Activated naive CD8-positive, alpha-beta T cell treated with anti-CD3 and anti-CD28 coated beads, Interleukin-2, amount 50 U/mL, for 24 hours (primary cell): ENCODE results near the gene E2F4.

Experiments
- ATAC-seq: fragments of 150-1000 bp; cut with Tn5 transposase; one replicate; pipeline ENCODE4 v1.10.0; 2021
- DNase-seq: peaks from one replicate; pipeline ENCODE4 v3.0.0; 2021
- H3K27ac Mint-ChIP-seq: one replicate; pipeline ENCODE4 v1.8.0; 2021; ENCODE audit warnings: mild to moderate bottlenecking, mixed read lengths
- H3K27me3 Mint-ChIP-seq: one replicate; pipeline ENCODE4 v1.8.0; 2021; ENCODE audit warnings: mixed read lengths
- H3K36me3 Mint-ChIP-seq: one replicate; pipeline ENCODE4 v1.8.0; 2021; ENCODE audit warnings: low read depth, mixed read lengths
- H3K4me1 Mint-ChIP-seq: one replicate; pipeline ENCODE4 v1.8.0; 2021; ENCODE audit warnings: mixed read lengths
- H3K4me3 Mint-ChIP-seq: one replicate; pipeline ENCODE4 v1.8.0; 2021; ENCODE audit warnings: mild to moderate bottlenecking, moderate library complexity, mixed read lengths
- H3K9me3 Mint-ChIP-seq: one replicate; pipeline ENCODE4 v1.8.0; 2021; ENCODE audit warnings: mixed read lengths

E2F4 gene

GRCh38 chr16:67191995-67192681, at the start of gene E2F4:
Gene E2F4 (plus strand): TSS chr16:67192155. CDS start chr16:67192228, 73 bp downstream.
- Mint-ChIP-seq H3K36me3 (peaks cover 41% of the 10 kb centered on the region), H3K4me1 (peaks cover 38% of the 10 kb centered on the region), H3K27ac (peak within 1 kb of the TSS; percentile 83), H3K9me3 (no peaks in the 10 kb centered on the region), H3K4me3 (peak within 1 kb of the TSS; percentile 90), H3K27me3 (no peaks in the 10 kb centered on the region)
- ATAC-seq (peak; percentile 98), DNase-seq (peak; percentile 90)

- no peak for DNase-seq
- H3K4me3 Mint-ChIP-seq: no peak overlapping the region
- no peaks in the 10 kb centered on the region for H3K4me1 Mint-ChIP-seq
- H3K27ac Mint-ChIP-seq: no peak overlapping the region
- ATAC-seq: no peak
- peaks cover 59% of the 10 kb centered on the region for H3K36me3 Mint-ChIP-seq
- H3K9me3 Mint-ChIP-seq: no peaks in the 10 kb centered on the region
- H3K27me3 Mint-ChIP-seq: no peaks in the 10 kb centered on the region
Observed at GRCh38 chr16:67142342-67142741, 49.6 kb upstream of the E2F4 start.

GRCh38 chr16:67144943-67145342, 47.0 kb upstream of the E2F4 start:
- ATAC-seq (no peak), DNase-seq (no peak)
- no peak overlapping the region for H3K4me3 Mint-ChIP-seq
- no peak overlapping the region for H3K27ac Mint-ChIP-seq
- H3K9me3 Mint-ChIP-seq: no peaks in the 10 kb centered on the region
- H3K4me1 Mint-ChIP-seq: peaks cover 5% of the 10 kb centered on the region
- H3K27me3 Mint-ChIP-seq: peaks cover 1% of the 10 kb centered on the region
- H3K36me3 Mint-ChIP-seq: peaks cover 54% of the 10 kb centered on the region

- ATAC-seq: no peak
- Mint-ChIP-seq H3K4me3 (no peak overlapping the region), H3K4me1 (peaks cover 5% of the 10 kb centered on the region), H3K27me3 (peaks cover 1% of the 10 kb centered on the region), H3K36me3 (peaks cover 45% of the 10 kb centered on the region), H3K27ac (no peak overlapping the region), H3K9me3 (no peaks in the 10 kb centered on the region)
- DNase-seq: no peak
Observed at GRCh38 chr16:67145746-67146145, 46.2 kb upstream of the E2F4 start.

- ATAC-seq: no peak
Observed at GRCh38 chr16:67146523-67147357, 45.2 kb upstream of the E2F4 start.

GRCh38 chr16:67147437-67148140, 44.4 kb upstream of the E2F4 start:
- H3K4me1 Mint-ChIP-seq: peaks cover 9% of the 10 kb centered on the region
- no peaks in the 10 kb centered on the region for H3K9me3 Mint-ChIP-seq
- no peak overlapping the region for H3K4me3 Mint-ChIP-seq
- no peak overlapping the region for H3K27ac Mint-ChIP-seq
- H3K36me3 Mint-ChIP-seq: peaks cover 32% of the 10 kb centered on the region
- DNase-seq (no peak), ATAC-seq (no peak)
- H3K27me3 Mint-ChIP-seq: peaks cover 12% of the 10 kb centered on the region

More at GRCh38 chr16:67146523-67147357, 45.2 kb upstream of the E2F4 start:
- Mint-ChIP-seq H3K4me3 (no peak overlapping the region), H3K4me1 (peaks cover 9% of the 10 kb centered on the region), H3K27ac (no peak overlapping the region), H3K36me3 (peaks cover 39% of the 10 kb centered on the region), H3K27me3 (peaks cover 9% of the 10 kb centered on the region), H3K9me3 (no peaks in the 10 kb centered on the region)
- no peak for DNase-seq

- H3K4me1 Mint-ChIP-seq: peaks cover 9% of the 10 kb centered on the region
- H3K4me3 Mint-ChIP-seq: no peak overlapping the region
- no peak overlapping the region for H3K27ac Mint-ChIP-seq
- ATAC-seq (no peak), DNase-seq (no peak)
- peaks cover 28% of the 10 kb centered on the region for H3K36me3 Mint-ChIP-seq
- no peaks in the 10 kb centered on the region for H3K9me3 Mint-ChIP-seq
- peaks cover 18% of the 10 kb centered on the region for H3K27me3 Mint-ChIP-seq
Observed at GRCh38 chr16:67148221-67148620, 43.7 kb upstream of the E2F4 start.

GRCh38 chr16:67148656-67149275, 43.2 kb upstream of the E2F4 start:
- Mint-ChIP-seq H3K36me3 (peaks cover 24% of the 10 kb centered on the region), H3K4me1 (peaks cover 11% of the 10 kb centered on the region), H3K27me3 (peaks cover 18% of the 10 kb centered on the region), H3K27ac (no peak overlapping the region), H3K9me3 (no peaks in the 10 kb centered on the region), H3K4me3 (no peak overlapping the region)
- ATAC-seq (no peak), DNase-seq (no peak)

GRCh38 chr16:67149276-67150046, 42.5 kb upstream of the E2F4 start:
- no peak for ATAC-seq
- Mint-ChIP-seq H3K36me3 (peaks cover 20% of the 10 kb centered on the region), H3K4me1 (peaks cover 15% of the 10 kb centered on the region), H3K27me3 (peaks cover 18% of the 10 kb centered on the region), H3K27ac (no peak overlapping the region), H3K4me3 (no peak overlapping the region), H3K9me3 (no peaks in the 10 kb centered on the region)
- no peak for DNase-seq

- Mint-ChIP-seq H3K27ac (no peak overlapping the region), H3K4me1 (peaks cover 16% of the 10 kb centered on the region), H3K36me3 (peaks cover 16% of the 10 kb centered on the region), H3K9me3 (no peaks in the 10 kb centered on the region), H3K27me3 (peaks cover 19% of the 10 kb centered on the region), H3K4me3 (peak overlapping the region; percentile 63)
- ATAC-seq: peak; percentile 64
- DNase-seq: peak; percentile 54
Observed at GRCh38 chr16:67150047-67150832, 41.7 kb upstream of the E2F4 start.

GRCh38 chr16:67150833-67151396, 41.0 kb upstream of the E2F4 start, which contains the start of gene B3GNT9:
Gene B3GNT9 (minus strand): TSS chr16:67150998. CDS start chr16:67150485, 513 bp downstream.
- DNase-seq (peak; percentile 41), ATAC-seq (peak; percentile 38)
- H3K9me3 Mint-ChIP-seq: no peaks in the 10 kb centered on the region
- peaks cover 16% of the 10 kb centered on the region for H3K36me3 Mint-ChIP-seq
- H3K27me3 Mint-ChIP-seq: peaks cover 21% of the 10 kb centered on the region
- H3K27ac Mint-ChIP-seq: no peak within 1 kb of the TSS
- peaks cover 19% of the 10 kb centered on the region for H3K4me1 Mint-ChIP-seq
- H3K4me3 Mint-ChIP-seq: peak within 1 kb of the TSS; percentile 63

- H3K27ac Mint-ChIP-seq: no peak overlapping the region
- peaks cover 21% of the 10 kb centered on the region for H3K27me3 Mint-ChIP-seq
- H3K4me1 Mint-ChIP-seq: peaks cover 23% of the 10 kb centered on the region
- peaks cover 16% of the 10 kb centered on the region for H3K36me3 Mint-ChIP-seq
- no peak overlapping the region for H3K4me3 Mint-ChIP-seq
- no peaks in the 10 kb centered on the region for H3K9me3 Mint-ChIP-seq
- DNase-seq: peak; percentile 7
- no peak for ATAC-seq
Observed at GRCh38 chr16:67151431-67152097, 40.4 kb upstream of the E2F4 start.
